HCT116 (cell line): ENCODE data around the gene EXOSC10.

Experiments
- CEBPB ChIP-seq: IDR thresholded peaks from 2 replicates; pipeline ENCODE4 v1.6.1; 2012; ENCODE audit warnings: low read depth
- EZH2 ChIP-seq: fragments of 200-600 bp; sonication (generic); IDR thresholded peaks from 2 replicates; pipeline ENCODE4 v1.6.1; 2017; ENCODE audit warnings: antibody characterized with exemption, mixed run types
- EZH2phosphoT487 ChIP-seq: fragments of 200-600 bp; IDR thresholded peaks from 2 replicates; pipeline ENCODE4 v1.6.1; 2018; ENCODE audit warnings: antibody characterized with exemption, borderline replicate concordance
- POLR2AphosphoS5 ChIP-seq: IDR thresholded peaks from 2 replicates; pipeline ENCODE4 v1.6.1; 2011; ENCODE audit warnings: mild to moderate bottlenecking, low read depth, low read length, moderate library complexity
- RAD21 ChIP-seq: IDR thresholded peaks from 2 replicates; pipeline ENCODE4 v1.6.1; 2012; ENCODE audit warnings: low read depth, mild to moderate bottlenecking
- SRF ChIP-seq: IDR thresholded peaks from 2 replicates; pipeline ENCODE4 v1.6.1; 2012; ENCODE audit warnings: low read depth
- TF ChIP-seq, protein P1 (sequence below), 3 experiments: fragments of 200-600 bp in 1 of 3; sonication (generic) in 1 of 3; IDR thresholded peaks in 2 of 3; conservative IDR thresholded peaks in 1 of 3; 2 replicates each; pipeline ENCODE4 v1.5.1; 2012 to 2017; ENCODE audit warnings: low read depth in 2 of 3, low read length in 2 of 3, antibody characterized with exemption in 1 of 3, borderline replicate concordance in 1 of 3, control low read depth in 1 of 3, mild to moderate bottlenecking in 1 of 3, mixed read lengths in 1 of 3, mixed run types in 1 of 3, moderate library complexity in 1 of 3; ENCODE audit not compliant: insufficient read depth in 1 of 3
- TF ChIP-seq, protein P2 (sequence below): IDR thresholded peaks from 2 replicates; pipeline ENCODE4 v1.6.1; 2011; ENCODE audit warnings: mild to moderate bottlenecking, low read length, moderate library complexity; ENCODE audit not compliant: insufficient replicate concordance; ENCODE audit errors: extremely low read depth
- TF ChIP-seq, protein P3 (sequence below): IDR thresholded peaks from 2 replicates; pipeline ENCODE4 v1.6.1; 2012; ENCODE audit warnings: low read depth

GRCh38 chr1:11058026-11058425, 41.6 kb downstream of the EXOSC10 start:
- no peak for TF ChIP-seq EZH2phosphoT487
- no peak for TF ChIP-seq CEBPB
- TF ChIP-seq, protein P1, sequence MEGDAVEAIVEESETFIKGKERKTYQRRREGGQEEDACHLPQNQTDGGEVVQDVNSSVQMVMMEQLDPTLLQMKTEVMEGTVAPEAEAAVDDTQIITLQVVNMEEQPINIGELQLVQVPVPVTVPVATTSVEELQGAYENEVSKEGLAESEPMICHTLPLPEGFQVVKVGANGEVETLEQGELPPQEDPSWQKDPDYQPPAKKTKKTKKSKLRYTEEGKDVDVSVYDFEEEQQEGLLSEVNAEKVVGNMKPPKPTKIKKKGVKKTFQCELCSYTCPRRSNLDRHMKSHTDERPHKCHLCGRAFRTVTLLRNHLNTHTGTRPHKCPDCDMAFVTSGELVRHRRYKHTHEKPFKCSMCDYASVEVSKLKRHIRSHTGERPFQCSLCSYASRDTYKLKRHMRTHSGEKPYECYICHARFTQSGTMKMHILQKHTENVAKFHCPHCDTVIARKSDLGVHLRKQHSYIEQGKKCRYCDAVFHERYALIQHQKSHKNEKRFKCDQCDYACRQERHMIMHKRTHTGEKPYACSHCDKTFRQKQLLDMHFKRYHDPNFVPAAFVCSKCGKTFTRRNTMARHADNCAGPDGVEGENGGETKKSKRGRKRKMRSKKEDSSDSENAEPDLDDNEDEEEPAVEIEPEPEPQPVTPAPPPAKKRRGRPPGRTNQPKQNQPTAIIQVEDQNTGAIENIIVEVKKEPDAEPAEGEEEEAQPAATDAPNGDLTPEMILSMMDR (IDR thresholded peaks at IDR 0.05 in 2 of 3, conservative IDR thresholded peaks at IDR 0.05 in 1 of 3; ENCODE audit: borderline replicate concordance in 1 of 3, insufficient read depth in 1 of 3, low read depth in 2 of 3, low read length in 2 of 3), result no peak
- no peak for TF ChIP-seq POLR2AphosphoS5
- TF ChIP-seq EZH2, result no peak
- TF ChIP-seq, protein P2, sequence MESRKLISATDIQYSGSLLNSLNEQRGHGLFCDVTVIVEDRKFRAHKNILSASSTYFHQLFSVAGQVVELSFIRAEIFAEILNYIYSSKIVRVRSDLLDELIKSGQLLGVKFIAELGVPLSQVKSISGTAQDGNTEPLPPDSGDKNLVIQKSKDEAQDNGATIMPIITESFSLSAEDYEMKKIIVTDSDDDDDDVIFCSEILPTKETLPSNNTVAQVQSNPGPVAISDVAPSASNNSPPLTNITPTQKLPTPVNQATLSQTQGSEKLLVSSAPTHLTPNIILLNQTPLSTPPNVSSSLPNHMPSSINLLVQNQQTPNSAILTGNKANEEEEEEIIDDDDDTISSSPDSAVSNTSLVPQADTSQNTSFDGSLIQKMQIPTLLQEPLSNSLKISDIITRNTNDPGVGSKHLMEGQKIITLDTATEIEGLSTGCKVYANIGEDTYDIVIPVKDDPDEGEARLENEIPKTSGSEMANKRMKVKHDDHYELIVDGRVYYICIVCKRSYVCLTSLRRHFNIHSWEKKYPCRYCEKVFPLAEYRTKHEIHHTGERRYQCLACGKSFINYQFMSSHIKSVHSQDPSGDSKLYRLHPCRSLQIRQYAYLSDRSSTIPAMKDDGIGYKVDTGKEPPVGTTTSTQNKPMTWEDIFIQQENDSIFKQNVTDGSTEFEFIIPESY, result no peak
- TF ChIP-seq, protein P3, sequence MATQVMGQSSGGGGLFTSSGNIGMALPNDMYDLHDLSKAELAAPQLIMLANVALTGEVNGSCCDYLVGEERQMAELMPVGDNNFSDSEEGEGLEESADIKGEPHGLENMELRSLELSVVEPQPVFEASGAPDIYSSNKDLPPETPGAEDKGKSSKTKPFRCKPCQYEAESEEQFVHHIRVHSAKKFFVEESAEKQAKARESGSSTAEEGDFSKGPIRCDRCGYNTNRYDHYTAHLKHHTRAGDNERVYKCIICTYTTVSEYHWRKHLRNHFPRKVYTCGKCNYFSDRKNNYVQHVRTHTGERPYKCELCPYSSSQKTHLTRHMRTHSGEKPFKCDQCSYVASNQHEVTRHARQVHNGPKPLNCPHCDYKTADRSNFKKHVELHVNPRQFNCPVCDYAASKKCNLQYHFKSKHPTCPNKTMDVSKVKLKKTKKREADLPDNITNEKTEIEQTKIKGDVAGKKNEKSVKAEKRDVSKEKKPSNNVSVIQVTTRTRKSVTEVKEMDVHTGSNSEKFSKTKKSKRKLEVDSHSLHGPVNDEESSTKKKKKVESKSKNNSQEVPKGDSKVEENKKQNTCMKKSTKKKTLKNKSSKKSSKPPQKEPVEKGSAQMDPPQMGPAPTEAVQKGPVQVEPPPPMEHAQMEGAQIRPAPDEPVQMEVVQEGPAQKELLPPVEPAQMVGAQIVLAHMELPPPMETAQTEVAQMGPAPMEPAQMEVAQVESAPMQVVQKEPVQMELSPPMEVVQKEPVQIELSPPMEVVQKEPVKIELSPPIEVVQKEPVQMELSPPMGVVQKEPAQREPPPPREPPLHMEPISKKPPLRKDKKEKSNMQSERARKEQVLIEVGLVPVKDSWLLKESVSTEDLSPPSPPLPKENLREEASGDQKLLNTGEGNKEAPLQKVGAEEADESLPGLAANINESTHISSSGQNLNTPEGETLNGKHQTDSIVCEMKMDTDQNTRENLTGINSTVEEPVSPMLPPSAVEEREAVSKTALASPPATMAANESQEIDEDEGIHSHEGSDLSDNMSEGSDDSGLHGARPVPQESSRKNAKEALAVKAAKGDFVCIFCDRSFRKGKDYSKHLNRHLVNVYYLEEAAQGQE, result no peak
- no peak for TF ChIP-seq SRF
- TF ChIP-seq RAD21, result no peak
